ENCODE measurements around the gene INTS3. TPM values are rescaled to one million over a fixed set of nuclear protein-coding genes. Genes with fewer than 3 reads are reported as not detected.

The INTS3 gene
- total and polyA plus RNA-seq, 2 donors (not counting 1 experiment from before 2014, with no cell fraction given): 31.4 to 37.3 TPM

GRCh38 chr1:153790313-153790965 lies 62.6 kb downstream of the INTS3 start:
- no peaks in the 10 kb centered on the region for H3K36me3 ChIP-seq (ENCODE audit: control insufficient read depth, insufficient read depth, low read length)
- H3K4me2 ChIP-seq (ENCODE audit: extremely low read depth, insufficient read depth, low read length): peak overlapping the region; percentile 64
- peak; percentile 65 to 93 for DNase-seq (ENCODE audit: low read depth in 2 of 2)

GRCh38 chr1:153790966-153791647 lies 63.3 kb downstream of the INTS3 start:
- H3K36me3 ChIP-seq (ENCODE audit: control insufficient read depth, insufficient read depth, low read length): no peaks in the 10 kb centered on the region
- peak overlapping the region; percentile 65 for H3K9ac ChIP-seq (ENCODE audit: insufficient read depth, low read length)
- H3K27ac ChIP-seq (ENCODE audit: insufficient read depth, low read length): peak overlapping the region; percentile 98
- DNase-seq (ENCODE audit: low read depth in 2 of 2): peak; percentile 85 to 99
- no peaks in the 10 kb centered on the region for H3K79me2 ChIP-seq (ENCODE audit: control insufficient read depth, insufficient read depth, low read length)
- no peaks in the 10 kb centered on the region for H4K20me1 ChIP-seq (ENCODE audit: control insufficient read depth, extremely low read depth, insufficient read depth, low read length)
- peaks cover 18% of the 10 kb centered on the region for H3K4me1 ChIP-seq (ENCODE audit: control insufficient read depth, extremely low read depth, insufficient read depth, low read length)
- H3K9me3 ChIP-seq (ENCODE audit: control insufficient read depth, insufficient read depth, low read depth, low read length): no peaks in the 10 kb centered on the region
- TF ChIP-seq CTCF (conservative IDR thresholded peaks at IDR 0.05 in 1 of 2, IDR thresholded peaks at IDR 0.05 in 1 of 2; ENCODE audit: low read depth in 1 of 2, low read length in 2 of 2) (no peak), EZH2 (IDR thresholded peaks at IDR 0.05; ENCODE audit: low read length, missing control alignments) (no peak)
- H2AFZ ChIP-seq (ENCODE audit: low read length): peak overlapping the region; percentile 75
- no peaks in the 10 kb centered on the region for H3K27me3 ChIP-seq (ENCODE audit: control insufficient read depth, insufficient read depth, low read length)
- H3K4me3 ChIP-seq (replicated peaks in 1 of 4; ENCODE audit: control extremely low read depth in 1 of 4, insufficient read depth in 1 of 4, low read depth in 3 of 4, low read length in 4 of 4): peak overlapping the region; percentile 24 to 56 (median 43)
- peak overlapping the region; percentile 66 for H3K4me2 ChIP-seq (ENCODE audit: extremely low read depth, insufficient read depth, low read length)

More at GRCh38 chr1:153790313-153790965, 62.6 kb downstream of the INTS3 start:
- Histone ChIP-seq H3K27ac (ENCODE audit: insufficient read depth, low read length) (peak overlapping the region; percentile 98), H3K27me3 (ENCODE audit: control insufficient read depth, insufficient read depth, low read length) (no peaks in the 10 kb centered on the region), H3K4me1 (ENCODE audit: control insufficient read depth, extremely low read depth, insufficient read depth, low read length) (peaks cover 18% of the 10 kb centered on the region), H4K20me1 (ENCODE audit: control insufficient read depth, extremely low read depth, insufficient read depth, low read length) (no peaks in the 10 kb centered on the region), H3K79me2 (ENCODE audit: control insufficient read depth, insufficient read depth, low read length) (no peaks in the 10 kb centered on the region), H3K4me3 (replicated peaks in 1 of 4; ENCODE audit: control extremely low read depth in 1 of 4, insufficient read depth in 1 of 4, low read depth in 3 of 4, low read length in 4 of 4) (peak overlapping the region; percentile 24 to 56 (median 43)), H3K9ac (ENCODE audit: insufficient read depth, low read length) (peak overlapping the region; percentile 65), H3K9me3 (ENCODE audit: control insufficient read depth, insufficient read depth, low read depth, low read length) (no peaks in the 10 kb centered on the region), H2AFZ (ENCODE audit: low read length) (peak overlapping the region; percentile 75)
- TF ChIP-seq EZH2 (IDR thresholded peaks at IDR 0.05; ENCODE audit: low read length, missing control alignments) (no peak), CTCF (conservative IDR thresholded peaks at IDR 0.05 in 1 of 2, IDR thresholded peaks at IDR 0.05 in 1 of 2; ENCODE audit: low read depth in 1 of 2, low read length in 2 of 2) (no peak)

- Histone ChIP-seq H3K4me1 (ENCODE audit: control insufficient read depth, extremely low read depth, insufficient read depth, low read length) (peaks cover 18% of the 10 kb centered on the region), H3K27ac (ENCODE audit: insufficient read depth, low read length) (peak overlapping the region; percentile 98), H2AFZ (ENCODE audit: low read length) (no peak overlapping the region), H3K79me2 (ENCODE audit: control insufficient read depth, insufficient read depth, low read length) (no peaks in the 10 kb centered on the region), H3K4me2 (ENCODE audit: extremely low read depth, insufficient read depth, low read length) (peak overlapping the region; percentile 66), H3K27me3 (ENCODE audit: control insufficient read depth, insufficient read depth, low read length) (no peaks in the 10 kb centered on the region), H4K20me1 (ENCODE audit: control insufficient read depth, extremely low read depth, insufficient read depth, low read length) (no peaks in the 10 kb centered on the region), H3K9ac (ENCODE audit: insufficient read depth, low read length) (no peak overlapping the region), H3K4me3 (replicated peaks in 1 of 4; ENCODE audit: control extremely low read depth in 1 of 4, insufficient read depth in 1 of 4, low read depth in 3 of 4, low read length in 4 of 4) (peak overlapping the region in 3 of 4 experiments; percentile 1 to 17 (median 3)), H3K36me3 (ENCODE audit: control insufficient read depth, insufficient read depth, low read length) (no peaks in the 10 kb centered on the region), H3K9me3 (ENCODE audit: control insufficient read depth, insufficient read depth, low read depth, low read length) (no peaks in the 10 kb centered on the region)
- TF ChIP-seq EZH2 (IDR thresholded peaks at IDR 0.05; ENCODE audit: low read length, missing control alignments) (no peak), CTCF (conservative IDR thresholded peaks at IDR 0.05 in 1 of 2, IDR thresholded peaks at IDR 0.05 in 1 of 2; ENCODE audit: low read depth in 1 of 2, low read length in 2 of 2) (no peak)
- DNase-seq (ENCODE audit: low read depth in 2 of 2): peak; percentile 43 to 72
Measured at GRCh38 chr1:153791648-153792253, 63.9 kb downstream of the INTS3 start.
